Measurements from ENCODE around the gene CD101.

Gene CD101

GRCh38 chr1:117010310-117010969 lies 8.9 kb downstream of the CD101 start:
- Histone ChIP-seq H3K27ac (replicated peaks) (no peak overlapping the region), H3K27me3 (ENCODE audit: insufficient read depth, poor library complexity, severe bottlenecking) (no peaks in the 10 kb centered on the region), H3K4me3 (replicated peaks; ENCODE audit: insufficient read depth, low read length) (no peak overlapping the region)
- no peak for DNase-seq (ENCODE audit: low read depth in 1 of 2, low spot score in 1 of 2)
- TF ChIP-seq CTCF (IDR thresholded peaks at IDR 0.05; ENCODE audit: insufficient read depth, low read length), result no peak
- TF ChIP-seq POLR2AphosphoS5 (IDR thresholded peaks at IDR 0.05; ENCODE audit: low read depth), result no peak
- no peak for TF ChIP-seq REST (IDR thresholded peaks at IDR 0.05; ENCODE audit: insufficient replicate concordance, low read depth)
- TF ChIP-seq SPI1 (IDR thresholded peaks at IDR 0.05; ENCODE audit: borderline replicate concordance, low read depth), result no peak
- no peak for TF ChIP-seq GABPA (IDR thresholded peaks at IDR 0.05; ENCODE audit: low read depth)

- Histone ChIP-seq H3K27ac (replicated peaks) (no peak overlapping the region), H3K27me3 (ENCODE audit: insufficient read depth, poor library complexity, severe bottlenecking) (no peaks in the 10 kb centered on the region), H3K4me3 (replicated peaks; ENCODE audit: insufficient read depth, low read length) (no peak overlapping the region)
- no peak for TF ChIP-seq GABPA (IDR thresholded peaks at IDR 0.05; ENCODE audit: low read depth)
- no peak for TF ChIP-seq SPI1 (IDR thresholded peaks at IDR 0.05; ENCODE audit: borderline replicate concordance, low read depth)
- no peak for TF ChIP-seq POLR2AphosphoS5 (IDR thresholded peaks at IDR 0.05; ENCODE audit: low read depth)
- no peak for DNase-seq (ENCODE audit: low read depth in 1 of 2, low spot score in 1 of 2)
These were observed 9.8 kb downstream of the CD101 start for GRCh38 chr1:117011334-117011733.

GRCh38 chr1:117013309-117013858 lies 11.8 kb downstream of the CD101 start:
- TF ChIP-seq REST (IDR thresholded peaks at IDR 0.05; ENCODE audit: insufficient replicate concordance, low read depth) (no peak), POLR2AphosphoS5 (IDR thresholded peaks at IDR 0.05; ENCODE audit: low read depth) (no peak), GABPA (IDR thresholded peaks at IDR 0.05; ENCODE audit: low read depth) (no peak), SPI1 (IDR thresholded peaks at IDR 0.05; ENCODE audit: borderline replicate concordance, low read depth) (no peak), CTCF (IDR thresholded peaks at IDR 0.05; ENCODE audit: insufficient read depth, low read length) (no peak)
- DNase-seq (ENCODE audit: low read depth in 1 of 2, low spot score in 1 of 2), result no peak
- Histone ChIP-seq H3K27me3 (ENCODE audit: insufficient read depth, poor library complexity, severe bottlenecking) (no peaks in the 10 kb centered on the region), H3K4me3 (replicated peaks; ENCODE audit: insufficient read depth, low read length) (no peak overlapping the region), H3K27ac (replicated peaks) (no peak overlapping the region)

- H3K27me3 ChIP-seq (ENCODE audit: insufficient read depth, poor library complexity, severe bottlenecking), result no peaks in the 10 kb centered on the region
- no peak for TF ChIP-seq REST (IDR thresholded peaks at IDR 0.05; ENCODE audit: insufficient replicate concordance, low read depth)
- no peak for TF ChIP-seq CTCF (IDR thresholded peaks at IDR 0.05; ENCODE audit: insufficient read depth, low read length)
- no peak for TF ChIP-seq POLR2AphosphoS5 (IDR thresholded peaks at IDR 0.05; ENCODE audit: low read depth)
- TF ChIP-seq SPI1 (IDR thresholded peaks at IDR 0.05; ENCODE audit: borderline replicate concordance, low read depth), result no peak
- TF ChIP-seq GABPA (IDR thresholded peaks at IDR 0.05; ENCODE audit: low read depth), result no peak
- no peak overlapping the region for H3K27ac ChIP-seq (replicated peaks)
- DNase-seq (ENCODE audit: low read depth in 1 of 2, low spot score in 1 of 2), result no peak
- H3K4me3 ChIP-seq (replicated peaks; ENCODE audit: insufficient read depth, low read length), result no peak overlapping the region
These were observed 12.6 kb downstream of the CD101 start for GRCh38 chr1:117014209-117014608.
